ENCODE results near the gene HDGFL2. TPM values are rescaled to one million over a fixed set of nuclear protein-coding genes. Genes with fewer than 3 reads are reported as not detected.

Gene HDGFL2
- total and polyA plus RNA-seq, 10 of the 15 experiments (the other 5 are each of a cell fraction or from before 2014, with no cell fraction given) = 0.16 to 56.9 (median 25.3) TPM

- Histone ChIP-seq H3K9me3 (replicated peaks; ENCODE audit: control insufficient read depth, insufficient read depth, low read length) (no peaks in the 10 kb centered on the region), H3K9ac (ENCODE audit: control insufficient read depth, insufficient read depth, low read length) (no peak overlapping the region), H2AFZ (ENCODE audit: control insufficient read depth, low read depth, low read length) (no peak overlapping the region), H3K27ac (ENCODE audit: control insufficient read depth, insufficient read depth) (no peak overlapping the region), H3K27me3 (replicated peaks in 1 of 2; ENCODE audit: control insufficient read depth in 2 of 2, insufficient read depth in 2 of 2, low read length in 1 of 2) (no peaks in the 10 kb centered on the region), H3K36me3 (ENCODE audit: control insufficient read depth in 2 of 2, insufficient read depth in 2 of 2, low read length in 1 of 2) (no peaks in the 10 kb centered on the region; a peak in 1 of 4 replicates), H3K79me2 (ENCODE audit: control insufficient read depth, insufficient read depth, low read length) (no peaks in the 10 kb centered on the region), H3K4me2 (ENCODE audit: control insufficient read depth, insufficient read depth) (no peak overlapping the region), H3K4me3 (no peak overlapping the region), H3K4me1 (ENCODE audit: control insufficient read depth, insufficient read depth, low read length) (no peaks in the 10 kb centered on the region), H4K20me1 (ENCODE audit: control insufficient read depth, insufficient read depth) (no peaks in the 10 kb centered on the region)
- TF ChIP-seq EP300 (IDR thresholded peaks at IDR 0.05; ENCODE audit: borderline replicate concordance in 1 of 2, control insufficient read depth in 1 of 2, low read depth in 2 of 2, low read length in 2 of 2) = no peak
- no peak for TF ChIP-seq CBX5 (IDR thresholded peaks at IDR 0.05; ENCODE audit: low read depth)
- no peak for TF ChIP-seq JUND (IDR thresholded peaks at IDR 0.05; ENCODE audit: low read depth, low read length)
- in situ Hi-C loops (cut with MboI) = no loop called here
- ChIA-PET RAD21 (ENCODE audit: unreplicated experiment) (no interaction called here), SMC1A (ENCODE audit: uncharacterized antibody, unreplicated experiment) (no interaction called here), POLR2A (no interaction called here), CTCF (no interaction called here)
- BruUV-seq (replicated peaks) = no TSS peak
- intact Hi-C loops (cut with micrococcal nuclease; ENCODE audit: unreplicated experiment) = no loop called here
- ATAC-seq = no peak
- no peak for DNase-seq (ENCODE audit: low read depth, low spot score)
- FAIRE-seq = no peak
- 93% methylated on average over 10 of the region's 10 CpGs for WGBS (ENCODE audit: insufficient coverage, insufficient replicate concordance, low lambda C conversion rate, missing lambda C conversion rate)
Measured at GRCh38 chr19:4503825-4504170, 31.7 kb downstream of the HDGFL2 start.

GRCh38 chr19:4504297-4504701 lies 32.2 kb downstream of the HDGFL2 start:
- no peaks in the 10 kb centered on the region for H4K20me1 ChIP-seq (ENCODE audit: control insufficient read depth, insufficient read depth)
- H2AFZ ChIP-seq (ENCODE audit: control insufficient read depth, low read depth, low read length) = no peak overlapping the region
- BruUV-seq (replicated peaks) = no TSS peak
- DNase-seq (ENCODE audit: low read depth, low spot score) (no peak), FAIRE-seq (no peak), ATAC-seq (no peak)
- no peaks in the 10 kb centered on the region for H3K27me3 ChIP-seq (replicated peaks in 1 of 2; ENCODE audit: control insufficient read depth in 2 of 2, insufficient read depth in 2 of 2, low read length in 1 of 2)
- intact Hi-C loops (cut with micrococcal nuclease; ENCODE audit: unreplicated experiment) (no loop called here), in situ Hi-C loops (cut with MboI) (no loop called here)
- H3K4me1 ChIP-seq (ENCODE audit: control insufficient read depth, insufficient read depth, low read length) = no peaks in the 10 kb centered on the region
- ChIA-PET POLR2A (no interaction called here), RAD21 (ENCODE audit: unreplicated experiment) (no interaction called here), SMC1A (ENCODE audit: uncharacterized antibody, unreplicated experiment) (no interaction called here), CTCF (no interaction called here)
- no peaks in the 10 kb centered on the region for H3K79me2 ChIP-seq (ENCODE audit: control insufficient read depth, insufficient read depth, low read length)
- no peak overlapping the region for H3K4me3 ChIP-seq
- 89% methylated on average over 23 of the region's 23 CpGs for WGBS (ENCODE audit: insufficient coverage, insufficient replicate concordance, low lambda C conversion rate, missing lambda C conversion rate)
- H3K9ac ChIP-seq (ENCODE audit: control insufficient read depth, insufficient read depth, low read length) = no peak overlapping the region
- no peak overlapping the region for H3K4me2 ChIP-seq (ENCODE audit: control insufficient read depth, insufficient read depth)
- H3K9me3 ChIP-seq (replicated peaks; ENCODE audit: control insufficient read depth, insufficient read depth, low read length) = no peaks in the 10 kb centered on the region
- no peak overlapping the region for H3K27ac ChIP-seq (ENCODE audit: control insufficient read depth, insufficient read depth)
- H3K36me3 ChIP-seq (ENCODE audit: control insufficient read depth in 2 of 2, insufficient read depth in 2 of 2, low read length in 1 of 2) = no peaks in the 10 kb centered on the region; a peak in 1 of 4 replicates
- TF ChIP-seq BHLHE40 (IDR thresholded peaks at IDR 0.05; ENCODE audit: borderline replicate concordance in 1 of 2, low read depth in 2 of 2, low read length in 1 of 2) = no peak
- no peak for TF ChIP-seq CHD1 (IDR thresholded peaks at IDR 0.05; ENCODE audit: low read depth, low read length)
- TF ChIP-seq CHD2 (IDR thresholded peaks at IDR 0.05; ENCODE audit: borderline replicate concordance, low read depth, low read length) = no peak
- no peak for TF ChIP-seq STAT1 (conservative IDR thresholded peaks at IDR 0.05)
- TF ChIP-seq SMAD1 (IDR thresholded peaks at IDR 0.05; ENCODE audit: low read depth, partially characterized antibody) = no peak
- TF ChIP-seq CEBPB (IDR thresholded peaks at IDR 0.05; ENCODE audit: borderline replicate concordance in 1 of 2, low read depth in 2 of 2, low read length in 2 of 2) = no peak
- TF ChIP-seq BMI1 (IDR thresholded peaks at IDR 0.05; ENCODE audit: borderline replicate concordance) = no peak
- TF ChIP-seq RBBP5 (conservative IDR thresholded peaks at IDR 0.05) = no peak
- no peak for TF ChIP-seq IKZF2 (IDR thresholded peaks at IDR 0.05)
- TF ChIP-seq RCOR1 (conservative IDR thresholded peaks at IDR 0.05; ENCODE audit: low read depth, low read length) = no peak
- TF ChIP-seq ZNF24 (IDR thresholded peaks at IDR 0.05) = no peak
- no peak for TF ChIP-seq CREB1 (IDR thresholded peaks at IDR 0.05; ENCODE audit: low read depth)
- no peak for TF ChIP-seq TAF1 (IDR thresholded peaks at IDR 0.05; ENCODE audit: borderline replicate concordance, low read depth, low read length)
- no peak for TF ChIP-seq SIN3A (IDR thresholded peaks at IDR 0.05; ENCODE audit: low read depth, low read length)
- no peak for TF ChIP-seq MYC (IDR thresholded peaks at IDR 0.05; ENCODE audit: insufficient read depth, insufficient read length, insufficient replicate concordance, low read length, severe bottlenecking)

All from GM12878 (cell line).